Adipose tissue (tissue), 3 donors: Measurements from ENCODE around the gene ALKBH1. TPM values are rescaled to one million over a fixed set of nuclear protein-coding genes. Genes with fewer than 3 reads are reported as not detected.
"Not testable (repeated sequence)": the region's sequence is repeated elsewhere in the genome, so short reads cannot be mapped to it uniquely, and the experiment has no call there.

Experiments
- H3K27ac ChIP-seq: one replicate; pipeline ENCODE4 v1.5.1; 2013; ENCODE audit warnings: low read depth, low read length
- WGBS, 3 donors: extraction: QIAGEN DNeasy Blood & Tissue Kit; methylation state at CpG; one replicate each; pipeline ENCODE4 v1.1.7; 2013; 5-methylcytosine and 5-hydroxymethylcytosine counted together
- polyA plus RNA-seq, 3 donors: library from polyadenylated mRNA; stranded (reverse); fragments of 200-250 nt; gene quantifications; one replicate each; pipeline ENCODE4 v1.2.3, GENCODE V29; 2013
- donor health status: healthy with polysubstance abuse.
- donor health status: Bipolar disorder and iron deficiency.
- donor health status: healthy.

Gene ALKBH1
- polyA plus RNA-seq, 3 donors: 3.3 to 6.3 (median 3.4) TPM

DNA sequence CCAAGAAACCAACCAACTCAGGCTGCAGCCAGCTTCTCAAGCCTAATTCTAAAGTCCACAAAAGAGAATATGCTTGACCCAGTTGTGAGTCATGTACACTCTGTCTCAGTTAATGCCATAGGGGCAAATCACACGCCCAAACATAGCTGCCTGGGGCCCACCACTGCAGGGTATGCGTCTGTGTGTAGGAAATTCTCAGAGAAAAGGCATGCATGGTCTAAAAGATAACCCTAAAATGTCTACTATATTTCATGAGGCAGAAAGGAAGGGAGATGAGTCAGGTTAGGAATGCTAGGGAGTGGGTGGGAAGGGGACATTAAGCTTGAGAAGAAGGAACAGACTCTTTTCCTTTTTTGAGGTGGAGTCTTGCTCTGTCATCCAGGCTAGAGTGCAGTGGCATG, 69.1 kb downstream of the ALKBH1 start:
- no peak overlapping the region for H3K27ac ChIP-seq
- WGBS, 3 donors: 64 to 75% (median 71%) methylated on average over 2 of the region's 2 CpGs

GRCh38 chr14:77635869-77636268, 72.0 kb downstream of the ALKBH1 start:
- not testable (repeated sequence) for H3K27ac ChIP-seq
- 73 to 83% (median 80%) methylated on average over 4 of the region's 4 CpGs for WGBS, 3 donors

DNA sequence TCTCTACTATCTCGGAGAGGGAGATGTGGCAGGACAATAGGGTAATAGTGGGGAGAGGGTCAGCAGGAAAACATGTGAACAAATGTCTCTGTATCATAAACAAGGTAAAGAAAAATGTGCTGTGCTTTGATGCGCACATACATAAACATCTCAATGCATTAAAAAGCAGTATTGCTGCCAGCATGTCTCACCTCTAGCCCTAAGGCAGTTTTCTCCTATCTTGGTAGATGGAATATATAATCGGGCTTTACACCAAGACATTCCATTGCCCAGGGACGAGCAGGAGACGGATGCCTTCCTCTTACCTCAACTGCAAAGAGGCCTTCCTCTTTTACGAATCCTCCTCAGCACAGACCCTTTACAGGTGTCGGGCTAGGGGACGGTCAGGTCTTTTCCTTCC, 72.4 kb downstream of the ALKBH1 start:
- WGBS, 3 donors: 80 to 85% (median 84%) methylated on average over 8 of the region's 8 CpGs
- not testable (repeated sequence) for H3K27ac ChIP-seq

GRCh38 chr14:77630111-77630510, 77.7 kb downstream of the ALKBH1 start:
- 65 to 91% (median 91%) methylated on average over 2 of the region's 2 CpGs for WGBS, 3 donors

DNA sequence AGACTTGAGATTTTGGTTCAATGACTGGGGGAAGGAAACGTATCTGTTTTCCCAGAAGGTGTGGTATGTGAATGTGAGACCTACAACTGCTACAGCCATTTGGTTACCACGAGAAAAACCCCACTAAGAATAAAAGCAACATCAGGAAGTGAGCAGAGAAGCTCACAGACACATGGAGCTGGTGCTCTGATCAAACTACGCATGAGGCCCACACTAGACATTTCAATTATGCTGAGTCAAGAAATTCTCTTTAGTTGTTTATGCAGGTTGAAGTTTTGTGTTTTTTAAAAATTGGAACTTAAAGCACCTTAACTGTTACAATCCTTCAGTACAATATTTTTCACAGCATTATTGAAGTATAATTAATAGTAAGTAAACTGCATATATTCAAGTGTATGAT, 82.5 kb downstream of the ALKBH1 start:
- WGBS, 3 donors: 61 to 74% (median 71%) methylated on average over 3 of the region's 3 CpGs
- no peak overlapping the region for H3K27ac ChIP-seq

More at GRCh38 chr14:77630111-77630510, 77.7 kb downstream of the ALKBH1 start:
- H3K27ac ChIP-seq: no peak overlapping the region

- 68 to 88% (median 78%) methylated on average over 1 of the region's 1 CpG for WGBS, 3 donors
- H3K27ac ChIP-seq: no peak overlapping the region
Observed at GRCh38 chr14:77623201-77623600, 84.6 kb downstream of the ALKBH1 start.

Other genes starting within 250 kb of the ALKBH1 start
- 10 to 100 TPM; 42.9 to 85.5 (median 82.6) TPM for gene AHSA1, start 249.9 kb downstream of the ALKBH1 start, polyA plus RNA-seq
- under 1 TPM in 1 of 3 donors, not detected in 2; 0.24 TPM for gene ISM2, start 209.2 kb downstream of the ALKBH1 start, polyA plus RNA-seq
- gene SPTLC2, start 91.4 kb downstream of the ALKBH1 start, polyA plus RNA-seq: 10 to 100 TPM in 1 of 3 donors, 1 to 10 TPM in 2; 5.4 to 11.3 (median 6.9) TPM
- 100 to 1,000 TPM; 125 to 291 (median 286) TPM for gene SLIRP, start 80 bp upstream of the ALKBH1 start, polyA plus RNA-seq
- 10 to 100 TPM; 24.7 to 52.4 (median 36.6) TPM for gene SNW1, start 53.1 kb upstream of the ALKBH1 start, polyA plus RNA-seq
- gene ADCK1, start 92.1 kb upstream of the ALKBH1 start, polyA plus RNA-seq: 1 to 10 TPM; 4.2 to 5.6 (median 4.5) TPM